GM18858 (cell line): ENCODE data around the gene CPA1.

Experiments
- ATAC-seq: cut with Tn5 transposase; IDR thresholded peaks from one replicate; pipeline ENCODE4 v1.9.1; 2021; ENCODE audit not compliant: unreplicated experiment

CPA1 gene

GRCh38 chr7:130379921-130380860 is at the start of gene CPA1:
CPA1 (plus strand) TSS chr7:130380494; CDS start chr7:130380521, 27 bp downstream.
- no peak for ATAC-seq

GRCh38 chr7:130332259-130333053 is 47.8 kb upstream of the CPA1 start:
- ATAC-seq: no peak

GRCh38 chr7:130333832-130334231 is 46.5 kb upstream of the CPA1 start:
- no peak for ATAC-seq

- ATAC-seq: no peak
Observed at GRCh38 chr7:130334274-130334673, 46.0 kb upstream of the CPA1 start.

- no peak for ATAC-seq
Observed at GRCh38 chr7:130337410-130337971, 42.8 kb upstream of the CPA1 start.

- no peak for ATAC-seq
Observed at GRCh38 chr7:130338233-130338632, 42.1 kb upstream of the CPA1 start.

- ATAC-seq: no peak
Observed at GRCh38 chr7:130341882-130342281, 38.4 kb upstream of the CPA1 start.

- no peak for ATAC-seq
Observed at GRCh38 chr7:130342701-130343380, 37.5 kb upstream of the CPA1 start.

GRCh38 chr7:130344271-130344866 is 35.9 kb upstream of the CPA1 start, which contains the start of gene CPA5:
CPA5 (plus strand) TSS chr7:130344816; CDS start chr7:130346486, 1,670 bp downstream.
- no peak for ATAC-seq

- no peak for ATAC-seq
Observed at GRCh38 chr7:130345136-130345535, 35.2 kb upstream of the CPA1 start.

- ATAC-seq: no peak
Observed at GRCh38 chr7:130345725-130346124, 34.6 kb upstream of the CPA1 start.

- no peak for ATAC-seq
Observed at GRCh38 chr7:130346177-130346905, 34.0 kb upstream of the CPA1 start.

GRCh38 chr7:130346941-130347340 is 33.4 kb upstream of the CPA1 start:
- ATAC-seq: no peak

- ATAC-seq: no peak
Observed at GRCh38 chr7:130349911-130350782, 30.1 kb upstream of the CPA1 start.

GRCh38 chr7:130350945-130351790 is 29.1 kb upstream of the CPA1 start:
- ATAC-seq: no peak

GRCh38 chr7:130351791-130352090 is 28.6 kb upstream of the CPA1 start:
- ATAC-seq: no peak

- no peak for ATAC-seq
Observed at GRCh38 chr7:130352194-130353074, 27.9 kb upstream of the CPA1 start.
